Breast epithelium (tissue), 3 donors: ENCODE data around the gene CFDP1.

Experiments
- CTCF ChIP-seq, 3 donors: fragments of 450-650 bp; IDR thresholded peaks; one replicate each; pipeline ENCODE4 v1.5.1; 2016 to 2017; ENCODE audit warnings: antibody characterized with exemption in 3 of 3, mild to moderate bottlenecking in 3 of 3, moderate library complexity in 3 of 3
- POLR2A ChIP-seq: fragments of 450-650 bp; IDR thresholded peaks from one replicate; pipeline ENCODE4 v1.6.1; 2016; ENCODE audit warnings: antibody characterized with exemption, mild to moderate bottlenecking, moderate library complexity

GRCh38 chr16:75311383-75311938 lies 121.8 kb downstream of the CFDP1 start:
- TF ChIP-seq CTCF (IDR thresholded peaks at IDR 0.05) (no peak), POLR2A (no peak)
